ENCODE data around the gene TUBG1. TPM values are rescaled to one million over a fixed set of nuclear protein-coding genes. Genes with fewer than 3 reads are reported as not detected.

TUBG1 gene
- total RNA-seq, 2 donors from 2014 or later: 32.3 to 86.9 TPM

DNA sequence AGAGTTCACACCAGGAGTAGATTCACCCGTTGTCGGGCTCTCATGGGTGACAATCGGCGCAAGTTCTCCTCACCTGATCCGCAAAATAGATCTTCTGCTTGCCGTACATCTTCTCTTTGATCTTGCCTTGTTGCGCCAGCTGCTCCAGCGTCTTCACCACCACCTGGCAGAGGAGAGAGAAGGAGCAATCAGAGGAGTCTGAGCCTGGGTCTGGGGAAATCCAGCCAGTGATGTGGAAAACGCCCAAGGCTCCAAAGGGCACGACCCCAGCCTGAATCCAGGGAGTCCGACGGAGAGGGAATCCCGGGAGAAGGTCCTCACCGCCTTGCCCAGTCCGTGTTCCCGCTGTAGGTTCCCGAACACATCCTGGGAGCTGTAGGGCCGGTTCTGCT lies 32.3 kb upstream of the TUBG1 start:
- Histone ChIP-seq H3K9me3 (no peaks in the 10 kb centered on the region), H3K36me3 (peaks cover 21% of the 10 kb centered on the region), H3K4me3 (peak overlapping the region; percentile 61), H3K9ac (ENCODE audit: low read depth in 2 of 2, low read length in 2 of 2) (peak overlapping the region in 1 of 2 donors; percentile 98), H3K4me1 (peaks cover 4% of the 10 kb centered on the region), H3K27ac (peak overlapping the region; percentile 90), H3K27me3 (no peaks in the 10 kb centered on the region)
- intact Hi-C loops (cut with DNase I): no loop called here
- no peak for DNase-seq
- TF ChIP-seq, protein P1, sequence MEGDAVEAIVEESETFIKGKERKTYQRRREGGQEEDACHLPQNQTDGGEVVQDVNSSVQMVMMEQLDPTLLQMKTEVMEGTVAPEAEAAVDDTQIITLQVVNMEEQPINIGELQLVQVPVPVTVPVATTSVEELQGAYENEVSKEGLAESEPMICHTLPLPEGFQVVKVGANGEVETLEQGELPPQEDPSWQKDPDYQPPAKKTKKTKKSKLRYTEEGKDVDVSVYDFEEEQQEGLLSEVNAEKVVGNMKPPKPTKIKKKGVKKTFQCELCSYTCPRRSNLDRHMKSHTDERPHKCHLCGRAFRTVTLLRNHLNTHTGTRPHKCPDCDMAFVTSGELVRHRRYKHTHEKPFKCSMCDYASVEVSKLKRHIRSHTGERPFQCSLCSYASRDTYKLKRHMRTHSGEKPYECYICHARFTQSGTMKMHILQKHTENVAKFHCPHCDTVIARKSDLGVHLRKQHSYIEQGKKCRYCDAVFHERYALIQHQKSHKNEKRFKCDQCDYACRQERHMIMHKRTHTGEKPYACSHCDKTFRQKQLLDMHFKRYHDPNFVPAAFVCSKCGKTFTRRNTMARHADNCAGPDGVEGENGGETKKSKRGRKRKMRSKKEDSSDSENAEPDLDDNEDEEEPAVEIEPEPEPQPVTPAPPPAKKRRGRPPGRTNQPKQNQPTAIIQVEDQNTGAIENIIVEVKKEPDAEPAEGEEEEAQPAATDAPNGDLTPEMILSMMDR (IDR thresholded peaks at IDR 0.05): no peak

DNA sequence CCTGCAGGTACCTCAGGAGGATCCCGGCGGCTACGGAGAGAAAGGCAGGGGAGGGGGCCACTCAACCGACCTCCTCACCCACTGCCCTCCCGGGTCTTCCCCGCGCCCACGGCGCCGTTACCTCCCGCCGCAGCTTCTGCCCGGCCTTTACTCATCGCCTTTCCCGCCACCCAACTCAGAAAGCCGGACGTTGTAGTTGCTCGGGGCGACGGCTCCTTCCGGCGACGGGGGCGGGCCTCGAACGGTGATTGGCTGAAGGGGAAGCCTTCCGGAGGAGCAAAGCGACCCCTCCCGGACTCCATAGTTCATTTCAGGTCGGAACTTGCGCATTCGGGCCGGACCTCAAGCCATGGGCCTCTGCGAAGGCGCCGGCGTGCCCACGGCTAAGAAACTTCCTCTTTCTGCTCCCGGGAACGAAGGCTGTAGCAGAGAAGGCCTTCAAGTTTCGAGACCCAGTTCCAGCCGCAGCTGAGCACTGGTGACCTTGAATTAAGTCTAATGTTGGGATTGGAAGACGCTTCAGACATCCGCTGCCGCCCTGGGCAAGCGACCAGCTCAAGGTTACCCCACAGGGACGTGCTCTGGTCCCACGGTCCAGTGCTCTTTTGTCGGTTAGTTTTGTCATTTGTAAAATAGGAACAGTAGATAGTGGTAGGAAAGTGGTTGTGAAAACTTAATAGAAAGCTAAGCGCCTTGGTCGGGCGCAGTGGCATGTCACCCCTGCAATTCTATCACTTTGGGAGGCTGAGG lies 31.8 kb upstream of the TUBG1 start, which contains the start of gene PSMC3IP:
Gene PSMC3IP (minus strand): TSS at position 198 of the 750 bp plus-strand sequence. CDS start 43 bp downstream, at position 155.
- peak within 1 kb of the TSS; percentile 71 to 98 for H3K9ac ChIP-seq (ENCODE audit: low read depth in 2 of 2, low read length in 2 of 2)
- H3K27ac ChIP-seq: peak within 1 kb of the TSS; percentile 90
- peak; percentile 98 for DNase-seq
- peaks cover 21% of the 10 kb centered on the region for H3K36me3 ChIP-seq
- TF ChIP-seq, protein P1 (IDR thresholded peaks at IDR 0.05): no peak
- peaks cover 4% of the 10 kb centered on the region for H3K4me1 ChIP-seq
- H3K4me3 ChIP-seq: peak within 1 kb of the TSS; percentile 61
- intact Hi-C loops (cut with DNase I): no loop called here
- H3K27me3 ChIP-seq: no peaks in the 10 kb centered on the region
- no peaks in the 10 kb centered on the region for H3K9me3 ChIP-seq

DNA sequence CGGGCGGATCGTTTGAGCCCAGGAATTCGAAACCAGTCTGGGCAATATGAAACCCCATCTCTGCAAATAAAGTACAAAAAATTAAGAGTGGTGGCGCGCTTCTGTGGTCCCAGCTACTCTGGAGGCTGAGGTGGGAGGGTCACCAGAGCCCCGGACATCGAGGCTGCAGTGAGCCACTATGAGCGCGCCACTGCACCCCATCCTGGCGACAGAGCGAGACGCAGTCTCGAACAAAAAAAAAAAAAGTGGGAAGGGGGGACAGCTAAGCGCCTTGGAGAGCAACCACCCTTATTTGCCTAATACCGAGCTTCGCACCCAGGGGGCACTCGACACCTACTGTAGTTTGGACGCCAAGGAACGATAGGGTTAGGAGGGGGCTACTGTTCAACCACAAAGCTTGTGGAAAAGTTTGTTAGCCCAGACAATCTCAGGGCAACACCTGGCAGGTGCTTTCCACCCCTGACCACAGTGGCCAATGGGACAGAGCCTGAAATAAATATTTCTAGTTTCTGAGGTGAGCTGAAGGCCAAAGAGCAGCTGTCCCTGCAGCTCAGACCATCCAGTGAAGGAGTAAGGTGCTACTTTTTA lies 31.1 kb upstream of the TUBG1 start:
- peak; percentile 88 for DNase-seq
- intact Hi-C loops (cut with DNase I): no loop called here
- TF ChIP-seq, protein P1 (IDR thresholded peaks at IDR 0.05): peak; percentile 70
- Histone ChIP-seq H3K9me3 (no peaks in the 10 kb centered on the region), H3K27me3 (no peaks in the 10 kb centered on the region), H3K9ac (ENCODE audit: low read depth in 2 of 2, low read length in 2 of 2) (peak overlapping the region; percentile 71 to 98), H3K36me3 (peaks cover 19% of the 10 kb centered on the region), H3K27ac (peak overlapping the region; percentile 90), H3K4me3 (peak overlapping the region; percentile 61), H3K4me1 (peaks cover 4% of the 10 kb centered on the region)

DNA sequence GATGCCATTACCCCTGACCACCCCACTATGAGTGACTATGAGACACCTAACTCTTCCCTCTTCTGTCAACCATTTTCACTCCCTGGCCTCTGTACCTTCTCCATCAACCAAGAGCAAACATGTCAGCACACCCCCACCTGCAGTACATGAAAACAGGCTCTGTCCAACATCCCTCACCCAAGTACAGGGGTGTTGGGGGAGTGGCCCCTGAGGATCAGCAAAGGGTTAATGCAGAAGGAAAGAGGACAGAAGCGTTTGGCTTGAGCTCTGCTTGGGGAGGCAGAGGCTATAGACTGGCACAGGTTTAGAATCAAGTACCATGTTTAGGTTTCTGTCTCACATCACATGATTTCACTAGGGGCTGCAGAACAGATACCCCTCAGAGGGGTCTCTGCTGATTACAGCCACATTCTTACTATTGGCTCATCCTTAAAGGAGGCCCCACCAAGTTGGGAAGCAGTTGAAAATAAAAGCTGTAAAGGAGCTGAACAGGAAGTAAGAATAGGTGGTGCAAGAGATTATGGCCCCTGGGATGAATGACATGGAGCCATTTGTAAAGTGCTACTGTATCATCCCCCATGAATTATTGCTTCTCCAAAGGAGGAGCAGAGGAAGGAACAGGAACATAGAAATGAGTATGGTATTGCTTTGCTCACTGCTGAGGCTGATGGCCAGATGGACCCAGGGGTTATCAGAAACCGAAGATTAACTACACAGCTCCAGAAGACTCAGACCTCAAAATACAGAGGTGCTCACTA lies 29.5 kb upstream of the TUBG1 start:
- TF ChIP-seq, protein P1 (IDR thresholded peaks at IDR 0.05): no peak
- Histone ChIP-seq H3K9me3 (no peaks in the 10 kb centered on the region), H3K9ac (ENCODE audit: low read depth in 2 of 2, low read length in 2 of 2) (no peak overlapping the region), H3K27ac (no peak overlapping the region), H3K4me1 (peaks cover 4% of the 10 kb centered on the region), H3K27me3 (no peaks in the 10 kb centered on the region), H3K36me3 (peaks cover 23% of the 10 kb centered on the region), H3K4me3 (no peak overlapping the region)
- DNase-seq: no peak
- intact Hi-C loops (cut with DNase I): loop anchor here (10.0 kb wide), 1 partner anchor 105 kb away; the partner anchor contains the start of genes CCR10 and CNTNAP1

DNA sequence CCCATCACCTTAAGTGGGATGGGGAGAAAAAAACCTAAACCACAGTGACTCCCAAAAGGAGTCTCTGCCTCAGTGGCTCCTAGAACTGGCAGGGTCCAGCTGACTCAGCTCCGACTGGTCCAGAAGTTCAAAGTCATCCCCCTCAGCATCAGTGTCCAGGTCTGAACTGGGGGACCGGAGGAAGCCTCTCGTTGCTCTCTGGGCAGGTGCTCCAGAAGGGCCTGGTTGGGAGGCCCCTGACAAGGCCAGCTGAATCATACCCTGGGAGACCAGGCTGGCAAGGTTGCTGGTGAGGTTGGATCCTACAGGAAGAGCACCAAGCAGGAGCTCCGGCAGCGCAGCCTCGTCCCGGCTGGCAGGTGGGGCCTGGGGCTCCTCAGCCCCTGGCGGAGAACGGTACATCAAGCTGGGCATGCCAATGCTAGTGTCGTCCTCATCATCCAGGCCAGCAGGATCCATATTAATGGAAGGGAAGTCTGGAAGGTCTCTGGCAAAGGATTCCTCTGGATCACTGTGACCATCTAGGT lies 27.7 kb upstream of the TUBG1 start:
- no peak for DNase-seq
- H3K27ac ChIP-seq: no peak overlapping the region
- H3K36me3 ChIP-seq: peaks cover 29% of the 10 kb centered on the region
- no peak overlapping the region for H3K4me3 ChIP-seq
- intact Hi-C loops (cut with DNase I): loop anchor here (10.0 kb wide), 1 partner anchor 103 kb away; the partner anchor contains the start of genes CCR10 and CNTNAP1
- H3K27me3 ChIP-seq: no peaks in the 10 kb centered on the region
- H3K9ac ChIP-seq (ENCODE audit: low read depth in 2 of 2, low read length in 2 of 2): no peak overlapping the region
- H3K9me3 ChIP-seq: no peaks in the 10 kb centered on the region
- peaks cover 4% of the 10 kb centered on the region for H3K4me1 ChIP-seq
- TF ChIP-seq, protein P1 (IDR thresholded peaks at IDR 0.05): no peak
